Ishikawa (cell line): ENCODE results near the gene RTKN2.

Experiments used
- CEBPB ChIP-seq: IDR thresholded peaks from 2 replicates; pipeline ENCODE4 v1.6.1; 2012
- CREB1 ChIP-seq: IDR thresholded peaks from 2 replicates; pipeline ENCODE4 v1.6.1; 2012; ENCODE audit warnings: low read depth
- EGR1 ChIP-seq: IDR thresholded peaks from 2 replicates; pipeline ENCODE4 v1.6.1; 2012
- EP300 ChIP-seq: IDR thresholded peaks from 2 replicates; pipeline ENCODE4 v1.6.1; 2012; ENCODE audit warnings: borderline replicate concordance
- FOXM1 ChIP-seq: IDR thresholded peaks from 2 replicates; pipeline ENCODE4 v1.6.1; 2012; ENCODE audit warnings: low read depth, borderline replicate concordance
- NFIC ChIP-seq: IDR thresholded peaks from 2 replicates; pipeline ENCODE4 v1.6.1; 2012
- RAD21 ChIP-seq: IDR thresholded peaks from 2 replicates; pipeline ENCODE4 v1.6.1; 2012; ENCODE audit warnings: low read depth
- REST ChIP-seq: IDR thresholded peaks from 2 replicates; pipeline ENCODE4 v1.6.1; 2012; ENCODE audit warnings: low read depth, mild to moderate bottlenecking
- TAF1 ChIP-seq: IDR thresholded peaks from 2 replicates; pipeline ENCODE4 v1.6.1; 2012; ENCODE audit warnings: low read depth, mild to moderate bottlenecking
- TCF12 ChIP-seq: IDR thresholded peaks from 2 replicates; pipeline ENCODE4 v1.6.1; 2012; ENCODE audit warnings: low read depth
- TEAD4 ChIP-seq: IDR thresholded peaks from 2 replicates; pipeline ENCODE4 v1.6.1; 2012
- YY1 ChIP-seq: IDR thresholded peaks from 2 replicates; pipeline ENCODE4 v1.6.1; 2012; ENCODE audit warnings: low read depth
- ZBTB7A ChIP-seq: IDR thresholded peaks from 2 replicates; pipeline ENCODE4 v1.6.1; 2012; ENCODE audit warnings: low read depth
- TF ChIP-seq, protein P1 (sequence below): IDR thresholded peaks from 2 replicates; pipeline ENCODE4 v1.6.1; 2012
- TF ChIP-seq, protein P2 (sequence below): IDR thresholded peaks from 2 replicates; pipeline ENCODE4 v1.6.1; 2012

Gene RTKN2

GRCh38 chr10:62149621-62150020 lies 119.0 kb downstream of the RTKN2 start:
- TF ChIP-seq EP300 (no peak), TCF12 (no peak), TEAD4 (no peak), CEBPB (no peak), CREB1 (no peak), NFIC (no peak), ZBTB7A (no peak), TAF1 (no peak)
- TF ChIP-seq, protein P1, sequence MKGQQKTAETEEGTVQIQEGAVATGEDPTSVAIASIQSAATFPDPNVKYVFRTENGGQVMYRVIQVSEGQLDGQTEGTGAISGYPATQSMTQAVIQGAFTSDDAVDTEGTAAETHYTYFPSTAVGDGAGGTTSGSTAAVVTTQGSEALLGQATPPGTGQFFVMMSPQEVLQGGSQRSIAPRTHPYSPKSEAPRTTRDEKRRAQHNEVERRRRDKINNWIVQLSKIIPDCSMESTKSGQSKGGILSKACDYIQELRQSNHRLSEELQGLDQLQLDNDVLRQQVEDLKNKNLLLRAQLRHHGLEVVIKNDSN, result no peak
- TF ChIP-seq, protein P2, sequence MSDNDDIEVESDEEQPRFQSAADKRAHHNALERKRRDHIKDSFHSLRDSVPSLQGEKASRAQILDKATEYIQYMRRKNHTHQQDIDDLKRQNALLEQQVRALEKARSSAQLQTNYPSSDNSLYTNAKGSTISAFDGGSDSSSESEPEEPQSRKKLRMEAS, result no peak

DNA sequence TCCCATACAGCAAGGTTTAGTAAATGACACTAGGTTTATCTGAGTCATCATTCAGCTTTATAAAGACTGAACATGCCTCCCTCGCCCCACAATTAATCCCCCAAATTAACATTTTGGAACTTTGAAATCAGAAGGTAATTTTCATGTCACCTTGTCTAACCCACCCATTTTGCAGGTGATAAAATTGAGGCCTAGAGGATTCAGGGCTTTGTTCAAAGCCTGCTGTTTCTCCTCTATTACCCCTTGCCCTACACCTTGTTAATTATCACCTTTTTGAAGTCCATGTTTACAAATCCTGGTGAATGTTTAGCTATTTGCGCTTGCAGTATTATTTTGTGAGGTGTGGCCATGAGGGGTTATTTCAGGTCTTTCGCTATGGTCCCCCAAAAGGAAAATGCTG lies 120.5 kb downstream of the RTKN2 start:
- no peak for TF ChIP-seq ZBTB7A
- TF ChIP-seq FOXM1, result no peak
- TF ChIP-seq, protein P2, result no peak

DNA sequence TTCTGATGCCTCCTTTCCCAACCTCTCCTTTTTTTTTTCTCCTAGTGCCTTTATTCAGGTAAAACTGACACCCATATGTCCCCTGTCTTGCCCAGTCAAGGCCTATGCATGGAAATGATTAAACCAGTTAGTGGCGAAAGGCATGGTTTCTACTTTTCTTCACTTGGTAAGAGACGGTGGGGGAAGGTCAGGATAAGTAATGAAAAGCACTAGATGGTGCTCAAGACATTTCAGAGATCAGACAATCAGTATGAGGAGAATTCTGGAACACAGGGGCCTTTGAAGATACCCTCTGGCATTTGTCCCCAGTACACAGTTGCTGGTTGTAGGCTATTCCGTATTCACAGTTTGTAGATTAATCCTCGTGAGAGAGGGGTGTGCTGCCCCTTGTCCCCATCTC lies 121.2 kb downstream of the RTKN2 start:
- TF ChIP-seq EP300 (no peak), CREB1 (no peak), TEAD4 (no peak), NFIC (no peak), YY1 (no peak), RAD21 (no peak), TAF1 (no peak), EGR1 (no peak), CEBPB (no peak), TCF12 (no peak), ZBTB7A (no peak), REST (no peak), FOXM1 (no peak)
- TF ChIP-seq, protein P2, result no peak
- TF ChIP-seq, protein P1, result no peak

- no peak for TF ChIP-seq CEBPB
- TF ChIP-seq ZBTB7A, result no peak
- no peak for TF ChIP-seq RAD21
- no peak for TF ChIP-seq TAF1
- no peak for TF ChIP-seq TCF12
- no peak for TF ChIP-seq CREB1
- TF ChIP-seq FOXM1, result no peak
Measured at GRCh38 chr10:62136931-62137330, 131.7 kb downstream of the RTKN2 start.

- TF ChIP-seq NFIC, result no peak
- TF ChIP-seq CEBPB, result no peak
- TF ChIP-seq EGR1, result no peak
- TF ChIP-seq, protein P2, result no peak
- TF ChIP-seq YY1, result no peak
- no peak for TF ChIP-seq RAD21
Measured at GRCh38 chr10:62133618-62134017, 135.0 kb downstream of the RTKN2 start.
